HepG2 (cell line): ENCODE results near the gene COMMD1. TPM values are rescaled to one million over a fixed set of nuclear protein-coding genes. Genes with fewer than 3 reads are reported as not detected.

Experiments used
- CTCF ChIP-seq: sonication (generic); formaldehyde crosslinking; IDR thresholded peaks from 2 replicates; pipeline ENCODE4 v1.5.0; 2020; ENCODE audit warnings: mild to moderate bottlenecking, missing genetic modification reagents, moderate library complexity
- HCFC1 ChIP-seq: fragments of 150-350 bp; IDR thresholded peaks from 2 replicates; pipeline ENCODE4 v1.6.1; 2014; ENCODE audit warnings: low read depth, low read length
- HMGXB3 ChIP-seq: sonication (generic); formaldehyde crosslinking; IDR thresholded peaks from 2 replicates; pipeline ENCODE4 v1.4.0; 2020; ENCODE audit warnings: missing genetic modification reagents, borderline replicate concordance
- PCBP2 ChIP-seq: fragments of 200-400 bp; formaldehyde crosslinking; optimal IDR thresholded peaks from 2 replicates; pipeline ENCODE3; 2018; ENCODE audit warnings: low read length, low read depth; ENCODE audit not compliant: poor library complexity, severe bottlenecking
- ZBTB39 ChIP-seq: sonication (generic); formaldehyde crosslinking; IDR thresholded peaks from 2 replicates; pipeline ENCODE4 v1.5.0; 2020; ENCODE audit warnings: missing genetic modification reagents
- ZNF644 ChIP-seq: IDR thresholded peaks from 2 replicates; pipeline ENCODE4 v1.6.1; 2016; ENCODE audit warnings: low read depth
- ZNF687 ChIP-seq: sonication (generic); formaldehyde crosslinking; IDR thresholded peaks from 2 replicates; pipeline ENCODE4 v1.5.1; 2020; ENCODE audit warnings: mild to moderate bottlenecking, missing genetic modification reagents, moderate library complexity
- ZNF773 ChIP-seq: sonication (generic); formaldehyde crosslinking; IDR thresholded peaks from 2 replicates; pipeline ENCODE4 v1.4.0; 2020; ENCODE audit warnings: missing genetic modification reagents, borderline replicate concordance
- polyA plus RNA-seq, 8 experiments: library from polyadenylated mRNA; depleted of rRNA in 3 of 8; stranded (reverse) in 7 of 8; unstranded in 1 of 8; fragments of >200 nt; fragmentation: Illumina TruSeq in 4 of 8; extraction: Trizol in 4 of 8; gene quantifications; 2 replicates each; pipeline versions ENCODE4 v1.2.1 to v1.2.3, GENCODE V29; 2011 to 2016; ENCODE audit warnings: low read depth in 4 of 8, missing spikeins in 1 of 8, mixed read lengths in 1 of 8; ENCODE audit not compliant: insufficient read depth in 1 of 8
- total RNA-seq, 5 experiments: library from RNA; depleted of rRNA; stranded (reverse); fragments of >200 nt; fragmentation: Illumina TruSeq; extraction: Trizol; gene quantifications; 2 replicates each; pipeline ENCODE4 v1.2.3, GENCODE V29; 2016; ENCODE audit warnings: low read depth in 1 of 5

The COMMD1 gene
- total and polyA plus RNA-seq, 2 of the 13 experiments (the other 11 are each of a cell fraction or from before 2014, with no cell fraction given): 25.7 to 105 TPM

GRCh38 chr2:61910603-61911002, 5.1 kb downstream of the COMMD1 start (continued):
- TF ChIP-seq ZNF687 (CRISPR knock-in tag): 0 out of 2 replicates have a peak, but pooled peaks have one; percentile 14
- TF ChIP-seq HCFC1: no peak
- TF ChIP-seq CTCF: peak; percentile 40
- TF ChIP-seq HMGXB3 (CRISPR knock-in tag): no peak
- no peak for TF ChIP-seq ZNF773 (CRISPR knock-in tag)
- TF ChIP-seq ZBTB39 (CRISPR knock-in tag): no peak
- TF ChIP-seq ZNF644 (CRISPR knock-in tag): no peak
- TF ChIP-seq PCBP2: no peak
